IMR-90 (cell line): ENCODE measurements around the gene KIF9. TPM values are rescaled to one million over a fixed set of nuclear protein-coding genes. Genes with fewer than 3 reads are reported as not detected.

Experiments used
- ATAC-seq: fragments of 200-7000 bp; cut with Tn5 transposase; 2 replicates; pipeline ENCODE4 v1.9.1; 2020; ENCODE audit warnings: low read depth, mild to moderate bottlenecking, moderate library complexity
- BruUV-seq: library from RNA; stranded (reverse); fragments of 400-500 nt; replicated peaks from 2 replicates; lab custom pipeline; 2021; lab: Mats Ljungman, UMichigan
- CTCF ChIA-PET: fragments of 300-600 bp; formaldehyde crosslinking; extraction: SDS; loops from one replicate; lab custom pipeline; 2021; ENCODE audit warnings: antibody characterized with exemption; lab: Yijun Ruan, JAX
- POLR2A ChIA-PET: fragments of 300-600 bp; sonication (Branson Sonifier 250); formaldehyde crosslinking; loops from one replicate; lab custom pipeline; 2022; ENCODE audit warnings: antibody characterized with exemption; ENCODE audit not compliant: unreplicated experiment; lab: Charles Lee
- DNase-seq: peaks from one replicate; pipeline ENCODE4 v3.0.0; 2013
- H2AFZ ChIP-seq: replicated peaks from 2 replicates; pipeline ENCODE3; 2013; ENCODE audit warnings: low read length, mild to moderate bottlenecking; ENCODE audit not compliant: poor library complexity
- H2AK5ac ChIP-seq: 2 replicates; pipeline ENCODE4 v1.6.1; 2013; ENCODE audit warnings: low read depth, low read length, inconsistent platforms
- H2AK9ac ChIP-seq: replicated peaks from 2 replicates; pipeline ENCODE3; 2013; ENCODE audit warnings: mild to moderate bottlenecking, low read depth, low read length, moderate library complexity; ENCODE audit not compliant: poor library complexity
- H2BK120ac ChIP-seq: 2 replicates; pipeline ENCODE4 v1.6.1; 2013; ENCODE audit warnings: low read depth, low read length, inconsistent platforms
- H2BK15ac ChIP-seq: 3 replicates; pipeline ENCODE4 v1.6.1; 2013; ENCODE audit warnings: low read depth, low read length, inconsistent platforms
- H2BK20ac ChIP-seq: 2 replicates; pipeline ENCODE4 v1.6.1; 2013; ENCODE audit warnings: low read depth, mild to moderate bottlenecking, inconsistent platforms, low read length, moderate library complexity
- H2BK5ac ChIP-seq: 2 replicates; pipeline ENCODE4 v1.6.1; 2013; ENCODE audit warnings: mild to moderate bottlenecking, low read depth, low read length, inconsistent platforms; ENCODE audit not compliant: poor library complexity, severe bottlenecking
- H3K14ac ChIP-seq: replicated peaks from 2 replicates; pipeline ENCODE4 v1.6.1; 2013; ENCODE audit warnings: low read depth, low read length, inconsistent platforms
- H3K18ac ChIP-seq: 2 replicates; pipeline ENCODE4 v1.6.1; 2013; ENCODE audit warnings: low read depth, low read length, control low read depth
- H3K23ac ChIP-seq: 2 replicates; pipeline ENCODE4 v1.6.1; 2013; ENCODE audit warnings: low read depth, low read length, inconsistent platforms
- H3K27ac ChIP-seq: 2 replicates; pipeline ENCODE4 v1.5.1; 2013; ENCODE audit warnings: mild to moderate bottlenecking, control low read depth, low read length; ENCODE audit not compliant: insufficient read depth
- H3K27me3 ChIP-seq: 2 replicates; pipeline ENCODE4 v1.6.1; 2013; ENCODE audit warnings: low read length; ENCODE audit not compliant: control insufficient read depth, insufficient read depth
- H3K36me3 ChIP-seq: 2 replicates; pipeline ENCODE4 v1.6.1; 2013; ENCODE audit warnings: low read length, mixed read lengths; ENCODE audit not compliant: control insufficient read depth, insufficient read depth
- H3K4ac ChIP-seq: 2 replicates; pipeline ENCODE4 v1.6.1; 2013; ENCODE audit warnings: low read depth, low read length, inconsistent platforms
- H3K4me1 ChIP-seq: 2 replicates; pipeline ENCODE4 v1.6.1; 2013; ENCODE audit warnings: low read length, mixed read lengths; ENCODE audit not compliant: control insufficient read depth, insufficient read depth
- H3K4me2 ChIP-seq: 2 replicates; pipeline ENCODE4 v1.6.1; 2013; ENCODE audit warnings: low read depth, mild to moderate bottlenecking, control low read depth, low read length, moderate library complexity
- H3K4me3 ChIP-seq: 2 replicates; pipeline ENCODE4 v1.5.1; 2013; ENCODE audit warnings: low read depth, mild to moderate bottlenecking, control low read depth, low read length, moderate library complexity; ENCODE audit not compliant: insufficient read depth
- H3K56ac ChIP-seq: 2 replicates; pipeline ENCODE4 v1.6.1; 2013; ENCODE audit warnings: low read length, inconsistent platforms; ENCODE audit not compliant: insufficient read depth; ENCODE audit errors: extremely low read depth
- H3K79me1 ChIP-seq, 2 experiments: 2 replicates each; pipeline ENCODE4 v1.6.1; 2013; ENCODE audit warnings: low read length in 2 of 2, inconsistent platforms in 1 of 2, low read depth in 1 of 2
- H3K9ac ChIP-seq: 2 replicates; pipeline ENCODE4 v1.6.1; 2013; ENCODE audit warnings: low read depth, low read length, control low read depth
- H3K9me1 ChIP-seq: 2 replicates; pipeline ENCODE4 v1.6.1; 2013; ENCODE audit warnings: low read length, inconsistent platforms; ENCODE audit not compliant: insufficient read depth
- H3K9me3 ChIP-seq: 2 replicates; pipeline ENCODE4 v1.6.1; 2013; ENCODE audit warnings: low read length; ENCODE audit not compliant: control insufficient read depth, insufficient read depth
- H4K20me1 ChIP-seq: 2 replicates; pipeline ENCODE4 v1.6.1; 2013; ENCODE audit warnings: low read length, inconsistent platforms; ENCODE audit not compliant: insufficient read depth
- H4K5ac ChIP-seq: 2 replicates; pipeline ENCODE4 v1.6.1; 2013; ENCODE audit warnings: mild to moderate bottlenecking, low read depth, low read length, control low read depth
- H4K8ac ChIP-seq, 2 experiments: 2 replicates each; pipeline ENCODE4 v1.6.1; 2013; ENCODE audit warnings: low read depth in 2 of 2, low read length in 2 of 2, control low read depth in 1 of 2, inconsistent platforms in 1 of 2
- H4K91ac ChIP-seq: 2 replicates; pipeline ENCODE4 v1.6.1; 2013; ENCODE audit warnings: low read depth, low read length, inconsistent platforms; ENCODE audit not compliant: insufficient read depth
- CEBPB ChIP-seq: IDR thresholded peaks from 2 replicates; pipeline ENCODE4 v1.6.1; 2012; ENCODE audit warnings: low read depth, low read length, improper control_type of control experiment
- CHD1 ChIP-seq: IDR thresholded peaks from 2 replicates; pipeline ENCODE4 v1.6.1; 2012; ENCODE audit warnings: low read depth, low read length, improper control_type of control experiment
- FOS ChIP-seq: fragments of 150-350 bp; IDR thresholded peaks from 2 replicates; pipeline ENCODE4 v1.6.1; 2016; ENCODE audit warnings: low read depth, low read length
- MAZ ChIP-seq: IDR thresholded peaks from 2 replicates; pipeline ENCODE4 v1.6.1; 2012; ENCODE audit warnings: low read depth, mild to moderate bottlenecking, low read length, improper control_type of control experiment, moderate library complexity, borderline replicate concordance
- NFE2L2 ChIP-seq: fragments of 150-350 bp; IDR thresholded peaks from 2 replicates; pipeline ENCODE4 v1.6.1; 2016; ENCODE audit warnings: low read depth, mild to moderate bottlenecking, low read length
- POLR2A ChIP-seq: IDR thresholded peaks from 2 replicates; pipeline ENCODE4 v1.6.1; 2012; ENCODE audit warnings: mild to moderate bottlenecking, low read depth, low read length
- RAD21 ChIP-seq: IDR thresholded peaks from 2 replicates; pipeline ENCODE4 v1.6.1; 2012; ENCODE audit warnings: low read length, improper control_type of control experiment
- RFX5 ChIP-seq: IDR thresholded peaks from 2 replicates; pipeline ENCODE4 v1.8.0; 2012; ENCODE audit warnings: low read depth, mild to moderate bottlenecking, low read length, moderate library complexity
- WGBS, 2 experiments: methylation state at CpG; one replicate each; pipeline versions ENCODE4 v1.1.5 to v1.1.7; 2013; ENCODE audit warnings: missing lambda C conversion rate in 2 of 2; ENCODE audit not compliant: insufficient read length in 1 of 2; ENCODE audit errors: extremely low coverage in 2 of 2; 5-methylcytosine and 5-hydroxymethylcytosine counted together
- dilution Hi-C: fragments of 300-500 bp; cut with HindIII; formaldehyde crosslinking; loops from one replicate; pipeline ENCODE4 v1.14.3; 2018; ENCODE audit warnings: low sequenced_read_pairs; ENCODE audit not compliant: unreplicated experiment
- in situ Hi-C: fragments of 300-500 bp; cut with MboI; formaldehyde crosslinking; loops from 3 replicates; pipeline ENCODE4 v1.14.3; 2019; ENCODE audit warnings: low sequenced_read_pairs, inconsistent platforms, mixed read lengths
- intact Hi-C: fragments of 100-400 bp; cut with micrococcal nuclease; formaldehyde crosslinking; loops from 2 replicates; pipeline ENCODE4 v1.10.0; 2022
- polyA plus RNA-seq, 3 experiments: library from polyadenylated mRNA; depleted of rRNA; stranded (reverse); fragments of >200 nt; gene quantifications; 2 replicates each; pipeline ENCODE4 v1.2.3, GENCODE V29; 2012; ENCODE audit warnings: low replicate concordance in 1 of 3
- total RNA-seq: library from RNA; depleted of rRNA; stranded (reverse); fragments of >200 nt; gene quantifications from 2 replicates; pipeline ENCODE4 v1.2.3, GENCODE V29; 2012
- TF ChIP-seq, protein P1 (sequence below): conservative IDR thresholded peaks from 2 replicates; pipeline ENCODE4 v1.5.1; 2012; ENCODE audit warnings: mild to moderate bottlenecking, low read depth, low read length, improper control_type of control experiment
- TF ChIP-seq, protein P2 (sequence below): fragments of 150-350 bp; IDR thresholded peaks from 2 replicates; pipeline ENCODE4 v1.6.1; 2017; ENCODE audit warnings: mild to moderate bottlenecking, antibody characterized with exemption, low read length, low read depth

Gene KIF9
- total and polyA plus RNA-seq, 2 of the 4 experiments (the other 2 are of a cell fraction) = 1.8 to 5.0 TPM

DNA sequence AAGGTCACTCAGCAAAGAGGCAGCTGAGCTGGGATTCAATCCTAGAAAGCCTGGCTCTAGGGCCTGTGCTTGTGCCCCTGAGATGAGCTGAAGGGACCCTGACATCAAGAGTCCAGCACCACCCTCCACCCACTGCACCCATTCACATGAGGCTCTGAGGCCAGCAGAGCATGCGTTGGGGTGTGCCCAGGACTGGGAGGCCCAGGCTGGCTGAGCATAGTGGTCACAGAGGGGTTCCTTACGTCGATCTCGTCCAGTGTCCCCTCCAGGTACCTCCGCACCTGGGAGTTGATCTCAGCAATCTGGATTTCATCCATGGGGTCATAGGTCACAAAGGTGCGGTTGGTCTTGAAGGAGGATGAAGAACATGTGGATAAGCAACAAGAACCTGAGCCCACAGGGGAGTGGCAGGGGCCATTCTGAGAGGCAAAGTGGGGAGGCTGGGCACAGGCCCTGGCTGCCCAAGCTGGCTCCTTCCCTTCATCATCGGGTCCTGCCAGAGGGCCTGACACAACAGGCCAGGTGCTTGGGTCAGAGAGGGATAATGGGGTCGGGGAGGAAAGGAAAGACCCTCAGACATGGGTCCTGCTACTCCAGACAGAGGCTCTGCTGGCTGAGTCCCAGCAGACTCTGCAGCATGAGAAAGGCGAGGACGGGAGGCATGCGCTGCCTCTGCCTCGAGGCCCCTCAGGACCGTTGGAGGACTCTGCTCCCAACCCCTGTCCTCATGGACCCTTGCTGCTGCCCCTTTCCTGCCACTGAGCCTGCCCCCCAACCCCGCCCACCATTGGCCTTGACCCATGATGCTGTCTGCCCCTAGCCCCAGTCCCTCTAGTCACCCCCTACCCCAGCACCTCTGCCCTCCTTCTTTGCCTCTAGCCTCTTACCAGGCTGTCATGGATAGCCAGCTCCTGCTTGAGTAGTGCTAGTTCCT, 35.2 kb downstream of the KIF9 start:
- dilution Hi-C loops = no loop called here

More for the DNA sequence above, 35.2 kb downstream of the KIF9 start:
- WGBS, 2 experiments = 79% methylated on average over 9 of the region's 14 CpGs; no CpG with 5 or more reads in 1 of the 2 experiments
- Histone ChIP-seq H3K14ac (no peak overlapping the region), H2AFZ (no peak overlapping the region), H3K27me3 (no peaks in the 10 kb centered on the region), H3K9me1 (no peaks in the 10 kb centered on the region), H4K8ac (no peak overlapping the region), H3K4me2 (no peak overlapping the region), H3K27ac (no peak overlapping the region), H2AK5ac (no peak overlapping the region), H2BK15ac (no peak overlapping the region), H3K56ac (no peak overlapping the region), H2BK5ac (no peak overlapping the region), H3K23ac (no peak overlapping the region), H3K9me3 (no peaks in the 10 kb centered on the region), H2BK120ac (no peak overlapping the region), H3K9ac (no peak overlapping the region), H4K91ac (no peak overlapping the region), H3K79me1 (no peaks in the 10 kb centered on the region), H3K4ac (no peak overlapping the region), H2AK9ac (no peak overlapping the region), H3K4me3 (no peak overlapping the region), H3K4me1 (no peaks in the 10 kb centered on the region), H4K5ac (no peak overlapping the region), H3K36me3 (no peaks in the 10 kb centered on the region), H2BK20ac (no peak overlapping the region), H3K18ac (no peak overlapping the region), H4K20me1 (no peaks in the 10 kb centered on the region; the same call in 1 of the 2 replicates)
- ATAC-seq (no peak), DNase-seq (no peak)
- POLR2A ChIA-PET = no interaction called here
- TF ChIP-seq MAZ = no peak
- no peak for TF ChIP-seq CHD1
- TF ChIP-seq FOS = no peak
- TF ChIP-seq, protein P1, sequence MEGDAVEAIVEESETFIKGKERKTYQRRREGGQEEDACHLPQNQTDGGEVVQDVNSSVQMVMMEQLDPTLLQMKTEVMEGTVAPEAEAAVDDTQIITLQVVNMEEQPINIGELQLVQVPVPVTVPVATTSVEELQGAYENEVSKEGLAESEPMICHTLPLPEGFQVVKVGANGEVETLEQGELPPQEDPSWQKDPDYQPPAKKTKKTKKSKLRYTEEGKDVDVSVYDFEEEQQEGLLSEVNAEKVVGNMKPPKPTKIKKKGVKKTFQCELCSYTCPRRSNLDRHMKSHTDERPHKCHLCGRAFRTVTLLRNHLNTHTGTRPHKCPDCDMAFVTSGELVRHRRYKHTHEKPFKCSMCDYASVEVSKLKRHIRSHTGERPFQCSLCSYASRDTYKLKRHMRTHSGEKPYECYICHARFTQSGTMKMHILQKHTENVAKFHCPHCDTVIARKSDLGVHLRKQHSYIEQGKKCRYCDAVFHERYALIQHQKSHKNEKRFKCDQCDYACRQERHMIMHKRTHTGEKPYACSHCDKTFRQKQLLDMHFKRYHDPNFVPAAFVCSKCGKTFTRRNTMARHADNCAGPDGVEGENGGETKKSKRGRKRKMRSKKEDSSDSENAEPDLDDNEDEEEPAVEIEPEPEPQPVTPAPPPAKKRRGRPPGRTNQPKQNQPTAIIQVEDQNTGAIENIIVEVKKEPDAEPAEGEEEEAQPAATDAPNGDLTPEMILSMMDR = no peak
- TF ChIP-seq RFX5 = no peak
- TF ChIP-seq RAD21 = no peak
- no peak for TF ChIP-seq CEBPB
- TF ChIP-seq, protein P2, sequence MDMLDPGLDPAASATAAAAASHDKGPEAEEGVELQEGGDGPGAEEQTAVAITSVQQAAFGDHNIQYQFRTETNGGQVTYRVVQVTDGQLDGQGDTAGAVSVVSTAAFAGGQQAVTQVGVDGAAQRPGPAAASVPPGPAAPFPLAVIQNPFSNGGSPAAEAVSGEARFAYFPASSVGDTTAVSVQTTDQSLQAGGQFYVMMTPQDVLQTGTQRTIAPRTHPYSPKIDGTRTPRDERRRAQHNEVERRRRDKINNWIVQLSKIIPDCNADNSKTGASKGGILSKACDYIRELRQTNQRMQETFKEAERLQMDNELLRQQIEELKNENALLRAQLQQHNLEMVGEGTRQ = no peak
- TF ChIP-seq NFE2L2 = no peak
- TF ChIP-seq POLR2A = no peak
- intact Hi-C loops (no loop called here), in situ Hi-C loops (no loop called here)
- no TSS peak for BruUV-seq
- CTCF ChIA-PET = interaction anchor here (0.6 kb wide), 1 partner anchor 39 kb away, joined by 8 read pairs; no protein-coding TSS in a partner anchor
